Sigmoid colon (tissue), 7 donors: ENCODE data around the gene RAB27B. TPM values are rescaled to one million over a fixed set of nuclear protein-coding genes. Genes with fewer than 3 reads are reported as not detected.

Source experiments
- DNase-seq: peaks from one replicate; pipeline ENCODE4 v3.0.0-alpha.2; 2019
- H3K27ac ChIP-seq, 4 donors: fragments of 200-600 bp; sonication (generic); one replicate each; pipeline ENCODE4 v1.5.1; 2016 to 2019; ENCODE audit warnings: mild to moderate bottlenecking in 1 of 4
- H3K27me3 ChIP-seq, 3 donors: fragments of 200-600 bp; sonication (generic); one replicate each; pipeline ENCODE4 v1.5.1; 2019; ENCODE audit warnings: mild to moderate bottlenecking in 1 of 3
- H3K36me3 ChIP-seq, 4 donors: fragments of 200-600 bp; sonication (generic); one replicate each; pipeline ENCODE4 v1.5.1; 2016 to 2019
- H3K4me1 ChIP-seq, 4 donors: fragments of 200-600 bp; sonication (generic); one replicate each; pipeline ENCODE4 v1.5.1; 2017 to 2019
- H3K4me3 ChIP-seq, 4 donors: fragments of 200-600 bp; sonication (generic); one replicate each; pipeline ENCODE4 v1.5.1; 2017 to 2019; ENCODE audit warnings: mild to moderate bottlenecking in 2 of 4, moderate library complexity in 1 of 4
- H3K9me3 ChIP-seq, 4 donors: fragments of 200-600 bp in 3 of 4; sonication (generic) in 3 of 4; one replicate each; pipeline versions ENCODE4 v1.5.1 to v1.6.1; 2013 to 2019
- EP300 ChIP-seq, 4 donors: sonication (generic); formaldehyde crosslinking; IDR thresholded peaks; one replicate each; pipeline ENCODE4 v1.6.1; 2017; ENCODE audit warnings: antibody characterized with exemption in 4 of 4
- POLR2A ChIP-seq, 2 donors: fragments of 450-650 bp; IDR thresholded peaks; one replicate each; pipeline ENCODE4 v1.6.1; 2016; ENCODE audit warnings: antibody characterized with exemption in 2 of 2, mild to moderate bottlenecking in 2 of 2, moderate library complexity in 2 of 2
- POLR2AphosphoS5 ChIP-seq, 4 donors: sonication (generic); formaldehyde crosslinking; IDR thresholded peaks; one replicate each; pipeline ENCODE4 v1.6.1; 2017; ENCODE audit warnings: antibody characterized with exemption in 4 of 4
- WGBS, 2 donors: extraction: QIAGEN DNeasy Blood & Tissue Kit; methylation state at CpG; one replicate each; pipeline ENCODE4 v1.1.7; 2013; 5-methylcytosine and 5-hydroxymethylcytosine counted together
- intact Hi-C: fragments of 100-400 bp; cut with DNase I; formaldehyde crosslinking; loops from one replicate; pipeline ENCODE4 v1.15.1; 2023
- polyA plus RNA-seq, 3 donors: library from polyadenylated mRNA; stranded (reverse); fragments of 200-250 nt; gene quantifications; one replicate each; pipeline ENCODE4 v1.2.3, GENCODE V29; 2013
- total RNA-seq, 4 donors: library from RNA; depleted of rRNA; stranded (reverse); fragments of >200 nt; gene quantifications; one replicate each; pipeline ENCODE4 v1.1.0, GENCODE V29; 2016
- TF ChIP-seq, protein P1 (sequence below), 4 experiments: fragments of 450-650 bp in 3 of 4; fragments of 200-600 bp in 1 of 4; IDR thresholded peaks; one replicate each; pipeline ENCODE4 v1.5.1; 2016 to 2019; ENCODE audit warnings: antibody characterized with exemption in 4 of 4, mild to moderate bottlenecking in 3 of 4, moderate library complexity in 2 of 4
- donor health status: healthy with polysubstance abuse.
- donor health status: Bipolar disorder and iron deficiency.
- donor health status: healthy.

Gene RAB27B
- total and polyA plus RNA-seq, 7 donors, result 0.27 to 6.0 (median 1.4) TPM

DNA sequence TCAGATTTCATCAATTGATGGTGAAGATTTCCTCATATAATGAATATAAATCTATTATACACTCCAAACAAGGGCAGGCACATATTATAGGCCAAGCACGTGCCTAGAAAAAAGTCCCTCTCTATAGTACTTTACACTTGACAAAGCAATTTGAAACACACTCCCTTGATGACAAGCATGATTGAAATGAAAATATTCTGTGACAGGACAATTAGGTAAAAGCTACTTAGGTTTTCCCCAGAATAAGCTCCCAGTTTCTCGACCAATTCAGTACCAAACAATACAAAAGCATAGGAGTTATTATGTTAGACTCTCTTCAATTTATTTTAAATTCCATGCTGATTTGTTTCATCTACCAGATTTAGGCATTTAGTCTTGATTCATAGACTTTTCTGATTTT lies 83.3 kb downstream of the RAB27B start:
- Histone ChIP-seq H3K4me3 (no peak overlapping the region), H3K4me1 (no peaks in the 10 kb centered on the region), H3K36me3 (no peaks in the 10 kb centered on the region), H3K27me3 (no peaks in the 10 kb centered on the region), H3K27ac (no peak overlapping the region), H3K9me3 (no peaks in the 10 kb centered on the region)
- TF ChIP-seq, protein P1, sequence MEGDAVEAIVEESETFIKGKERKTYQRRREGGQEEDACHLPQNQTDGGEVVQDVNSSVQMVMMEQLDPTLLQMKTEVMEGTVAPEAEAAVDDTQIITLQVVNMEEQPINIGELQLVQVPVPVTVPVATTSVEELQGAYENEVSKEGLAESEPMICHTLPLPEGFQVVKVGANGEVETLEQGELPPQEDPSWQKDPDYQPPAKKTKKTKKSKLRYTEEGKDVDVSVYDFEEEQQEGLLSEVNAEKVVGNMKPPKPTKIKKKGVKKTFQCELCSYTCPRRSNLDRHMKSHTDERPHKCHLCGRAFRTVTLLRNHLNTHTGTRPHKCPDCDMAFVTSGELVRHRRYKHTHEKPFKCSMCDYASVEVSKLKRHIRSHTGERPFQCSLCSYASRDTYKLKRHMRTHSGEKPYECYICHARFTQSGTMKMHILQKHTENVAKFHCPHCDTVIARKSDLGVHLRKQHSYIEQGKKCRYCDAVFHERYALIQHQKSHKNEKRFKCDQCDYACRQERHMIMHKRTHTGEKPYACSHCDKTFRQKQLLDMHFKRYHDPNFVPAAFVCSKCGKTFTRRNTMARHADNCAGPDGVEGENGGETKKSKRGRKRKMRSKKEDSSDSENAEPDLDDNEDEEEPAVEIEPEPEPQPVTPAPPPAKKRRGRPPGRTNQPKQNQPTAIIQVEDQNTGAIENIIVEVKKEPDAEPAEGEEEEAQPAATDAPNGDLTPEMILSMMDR (IDR thresholded peaks at IDR 0.05), result no peak
- no peak for TF ChIP-seq POLR2AphosphoS5 (IDR thresholded peaks at IDR 0.05)
- no peak for DNase-seq
- intact Hi-C loops, result no loop called here
- WGBS, 2 donors, result 85 to 88% methylated on average over 2 of the region's 2 CpGs

DNA sequence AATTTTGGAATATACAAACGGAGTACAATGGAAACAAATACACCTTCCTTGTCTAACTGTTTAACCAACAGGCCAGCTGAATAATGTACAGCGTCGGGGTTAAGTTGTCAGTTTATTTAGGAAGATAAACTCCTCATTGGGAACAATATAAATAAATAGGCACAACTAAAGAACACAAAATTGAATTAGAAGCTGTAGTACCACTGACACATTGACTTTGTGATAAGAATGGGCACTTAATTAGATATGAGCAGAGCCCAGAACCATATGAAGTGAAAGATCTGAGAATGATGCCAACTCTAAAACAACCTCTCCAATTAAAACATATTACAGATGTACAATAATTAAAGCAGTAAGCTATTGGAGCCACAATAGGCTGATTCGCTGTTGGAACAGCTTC lies 86.5 kb downstream of the RAB27B start:
- H3K4me3 ChIP-seq, result no peak overlapping the region
- no peaks in the 10 kb centered on the region for H3K4me1 ChIP-seq
- no peak overlapping the region for H3K27ac ChIP-seq
- no peaks in the 10 kb centered on the region for H3K36me3 ChIP-seq
- WGBS, 2 donors, result 81 to 82% methylated on average over 4 of the region's 4 CpGs
- no peaks in the 10 kb centered on the region for H3K27me3 ChIP-seq
- no peak for DNase-seq
- intact Hi-C loops, result no loop called here
- no peaks in the 10 kb centered on the region for H3K9me3 ChIP-seq
- TF ChIP-seq, protein P1 (IDR thresholded peaks at IDR 0.05), result no peak
- TF ChIP-seq POLR2A (IDR thresholded peaks at IDR 0.05) (no peak), EP300 (IDR thresholded peaks at IDR 0.05) (no peak), POLR2AphosphoS5 (IDR thresholded peaks at IDR 0.05) (no peak)

DNA sequence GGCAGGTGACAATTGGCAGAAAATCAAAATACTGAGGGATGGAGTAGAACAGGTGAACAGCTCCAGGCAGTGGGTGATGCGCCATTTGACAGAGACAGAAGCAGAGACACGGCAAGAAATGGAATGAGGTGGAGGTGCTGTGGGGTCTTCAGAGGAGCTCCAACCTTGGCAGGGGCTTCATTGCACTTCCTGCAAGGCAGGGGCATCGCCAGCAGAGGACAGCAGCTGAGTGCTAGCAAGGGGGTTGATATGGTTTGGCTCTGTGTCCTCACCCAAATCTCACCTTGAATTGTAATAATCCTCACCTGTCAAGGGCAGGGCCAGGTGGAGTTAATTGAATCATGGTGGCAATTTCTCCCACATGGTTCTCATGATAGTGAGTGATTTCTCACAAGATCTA lies 88.2 kb downstream of the RAB27B start:
- H3K36me3 ChIP-seq, result no peaks in the 10 kb centered on the region
- DNase-seq, result no peak
- TF ChIP-seq, protein P1 (IDR thresholded peaks at IDR 0.05), result no peak
- no peak for TF ChIP-seq POLR2AphosphoS5 (IDR thresholded peaks at IDR 0.05)
- TF ChIP-seq EP300 (IDR thresholded peaks at IDR 0.05), result no peak
- no peak for TF ChIP-seq POLR2A (IDR thresholded peaks at IDR 0.05)
- no peaks in the 10 kb centered on the region for H3K4me1 ChIP-seq
- WGBS, 2 donors, result 92 to 98% methylated on average over 3 of the region's 3 CpGs
- no peaks in the 10 kb centered on the region for H3K9me3 ChIP-seq
- H3K4me3 ChIP-seq, result no peak overlapping the region
- no peak overlapping the region for H3K27ac ChIP-seq
- H3K27me3 ChIP-seq, result no peaks in the 10 kb centered on the region
- intact Hi-C loops, result no loop called here

DNA sequence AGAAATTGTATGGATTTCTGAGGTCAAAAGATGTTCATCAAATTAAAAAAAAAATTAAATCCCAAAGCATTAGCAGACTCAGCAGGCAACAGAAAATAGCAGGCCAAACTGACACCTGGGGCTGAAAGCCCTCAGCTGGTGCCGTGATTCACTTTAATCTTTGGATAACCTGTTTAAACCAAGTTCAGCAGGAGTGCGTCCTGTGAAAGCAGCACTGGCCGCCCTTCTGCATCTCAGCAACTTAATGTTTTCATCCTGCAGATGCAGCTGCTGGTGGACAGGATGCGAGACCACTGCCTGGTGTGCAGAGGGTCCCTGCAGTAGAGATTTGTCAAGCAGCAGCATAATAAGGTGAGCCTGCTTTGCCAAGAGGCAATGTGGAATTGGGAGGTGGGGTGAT lies 89.8 kb downstream of the RAB27B start:
- intact Hi-C loops, result no loop called here
- TF ChIP-seq, protein P1 (IDR thresholded peaks at IDR 0.05), result no peak
- no peaks in the 10 kb centered on the region for H3K36me3 ChIP-seq
- no peak overlapping the region for H3K4me3 ChIP-seq
- WGBS, 2 donors, result 95 to 96% methylated on average over 4 of the region's 4 CpGs
- DNase-seq, result no peak
- no peaks in the 10 kb centered on the region for H3K4me1 ChIP-seq
- H3K27me3 ChIP-seq, result no peaks in the 10 kb centered on the region
- H3K9me3 ChIP-seq, result no peaks in the 10 kb centered on the region
- H3K27ac ChIP-seq, result no peak overlapping the region

DNA sequence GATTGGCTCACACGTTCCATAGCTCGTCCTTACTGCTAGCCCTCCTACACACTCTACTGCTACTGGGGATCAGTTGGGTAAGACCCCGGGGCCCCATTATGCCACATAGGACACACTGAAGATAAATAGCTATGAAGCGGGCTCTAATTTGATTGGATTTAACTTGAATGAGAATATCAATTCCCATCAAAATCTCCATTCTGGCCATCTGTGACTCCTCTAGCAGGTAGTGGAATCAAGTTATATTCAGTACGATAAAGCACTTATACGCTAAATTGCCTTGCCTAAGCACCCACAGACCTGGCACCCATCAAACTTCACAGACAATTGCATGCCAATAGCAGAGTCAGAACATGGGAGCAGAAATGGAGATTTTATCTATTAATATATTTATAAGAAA lies 91.1 kb downstream of the RAB27B start:
- no peaks in the 10 kb centered on the region for H3K27me3 ChIP-seq
- intact Hi-C loops, result no loop called here
- WGBS, 2 donors, result 96 to 97% methylated on average over 6 of the region's 6 CpGs
- H3K27ac ChIP-seq, result no peak overlapping the region
- no peaks in the 10 kb centered on the region for H3K36me3 ChIP-seq
- H3K4me3 ChIP-seq, result no peak overlapping the region
- DNase-seq, result no peak
- no peaks in the 10 kb centered on the region for H3K4me1 ChIP-seq
- TF ChIP-seq POLR2A (IDR thresholded peaks at IDR 0.05) (no peak), POLR2AphosphoS5 (IDR thresholded peaks at IDR 0.05) (no peak), EP300 (IDR thresholded peaks at IDR 0.05) (no peak)
- TF ChIP-seq, protein P1 (IDR thresholded peaks at IDR 0.05), result no peak
- H3K9me3 ChIP-seq, result no peaks in the 10 kb centered on the region
